ENCODE results near the gene ATXN7L1. TPM values are rescaled to one million over a fixed set of nuclear protein-coding genes. Genes with fewer than 3 reads are reported as not detected.

Gene ATXN7L1
- total and polyA plus RNA-seq, 2 of the 13 experiments (the other 11 are each of a cell fraction or from before 2014, with no cell fraction given), result 4.1 to 7.8 TPM

GRCh38 chr7:105799677-105800076, 76.7 kb downstream of the ATXN7L1 start:
- Histone ChIP-seq H3K9me3 (ENCODE audit: low read length) (no peaks in the 10 kb centered on the region), H3K27me3 (ENCODE audit: control insufficient read depth in 1 of 2, insufficient read depth in 2 of 2, low read length in 2 of 2) (no peaks in the 10 kb centered on the region; a peak in 1 of 5 replicates), H3K36me3 (replicated peaks in 1 of 2; ENCODE audit: control insufficient read depth in 1 of 2, insufficient read depth in 2 of 2, low read length in 2 of 2) (no peaks in the 10 kb centered on the region; a peak in 1 of 5 replicates), H3K4me2 (ENCODE audit: low read depth, low read length) (no peak overlapping the region), H3K27ac (ENCODE audit: extremely low read length, insufficient read depth, low read length) (no peak overlapping the region), H3K4me3 (replicated peaks in 1 of 3; ENCODE audit: insufficient read depth in 1 of 3, low read depth in 2 of 3, low read length in 3 of 3) (no peak overlapping the region), H4K20me1 (ENCODE audit: insufficient read depth, low read length) (no peaks in the 10 kb centered on the region; the same call in 1 of the 2 replicates), H3K9ac (ENCODE audit: insufficient read depth, low read depth, low read length) (no peak overlapping the region), H3K4me1 (ENCODE audit: insufficient read depth, low read length) (peaks cover 29% of the 10 kb centered on the region), H2AFZ (ENCODE audit: low read length) (no peak overlapping the region), H3K79me2 (ENCODE audit: insufficient read depth, low read length) (no peaks in the 10 kb centered on the region)
- ATAC-seq (no peak), DNase-seq (ENCODE audit: low spot score) (no peak), FAIRE-seq (no peak)
- no peak for TF ChIP-seq HDAC6 (IDR thresholded peaks at IDR 0.05; ENCODE audit: low read depth, low read length)
- no peak for TF ChIP-seq MLXIP (CRISPR knock-in tag; IDR thresholded peaks at IDR 0.05; ENCODE audit: borderline replicate concordance)
- no peak for TF ChIP-seq ZNF317 (CRISPR knock-in tag; IDR thresholded peaks at IDR 0.05)
- no peak for TF ChIP-seq ZNF367 (CRISPR knock-in tag; IDR thresholded peaks at IDR 0.05; ENCODE audit: borderline replicate concordance)
- TF ChIP-seq RELA (CRISPR knock-in tag; IDR thresholded peaks at IDR 0.05), result no peak
- TF ChIP-seq CTCF (CRISPR knock-in tag; IDR thresholded peaks at IDR 0.05), result no peak
- TF ChIP-seq ZMYM2 (CRISPR knock-in tag; IDR thresholded peaks at IDR 0.05), result no peak
- TF ChIP-seq ADNP (CRISPR knock-in tag; IDR thresholded peaks at IDR 0.05), result no peak
- TF ChIP-seq RXRA (CRISPR knock-in tag; IDR thresholded peaks at IDR 0.05), result no peak
- CTCF ChIA-PET (ENCODE audit: low intra/inter-chr PET ratio, low total read pairs), result no interaction called here
- BruUV-seq (replicated peaks), result no TSS peak
- in situ Hi-C loops (cut with HindIII; ENCODE audit: extremely low pct_ligation_motif_present, low pct_unique_long_range_greater_than_20kb) (no loop called here), intact Hi-C loops (cut with micrococcal nuclease; ENCODE audit: unreplicated experiment) (no loop called here)
- 86% methylated on average over 7 of the region's 7 CpGs for WGBS (ENCODE audit: low lambda C conversion rate)
- POLR2A ChIA-PET, result no interaction called here
